Ovary (tissue), 9 donors: ENCODE measurements around the gene SYAP1. TPM values are rescaled to one million over a fixed set of nuclear protein-coding genes. Genes with fewer than 3 reads are reported as not detected.

Experiments
- DNase-seq, 5 donors: peaks; one replicate each; pipeline ENCODE4 v3.0.0-alpha.2; 2019 to 2020
- H3K27ac ChIP-seq, 2 donors: fragments of 200-600 bp; one replicate each; pipeline versions ENCODE4 v1.5.1 to v1.8.0; 2019 to 2022
- H3K27me3 ChIP-seq: fragments of 200-600 bp; one replicate; pipeline ENCODE4 v1.8.0; 2022
- H3K36me3 ChIP-seq: fragments of 200-600 bp; sonication (generic); one replicate; pipeline ENCODE4 v1.5.1; 2019
- H3K4me1 ChIP-seq: one replicate; pipeline ENCODE4 v1.8.1; 2013; ENCODE audit warnings: mild to moderate bottlenecking, moderate library complexity; ENCODE audit not compliant: insufficient read depth
- H3K4me3 ChIP-seq: fragments of 200-600 bp; sonication (generic); one replicate; pipeline ENCODE4 v1.5.1; 2017
- H3K9me3 ChIP-seq, 2 donors: fragments of 200-600 bp in 1 of 2; sonication (generic) in 1 of 2; one replicate each; pipeline versions ENCODE4 v1.5.1 to v1.8.1; 2013 to 2019; ENCODE audit warnings: mild to moderate bottlenecking in 1 of 2, moderate library complexity in 1 of 2
- CTCF ChIP-seq, 3 donors: fragments of 450-650 bp in 2 of 3; fragments of 200-600 bp in 1 of 3; IDR thresholded peaks; one replicate each; pipeline versions ENCODE4 v1.5.1 to v1.8.0; 2016 to 2022; ENCODE audit warnings: antibody characterized with exemption in 3 of 3, mild to moderate bottlenecking in 1 of 3
- EP300 ChIP-seq: sonication (generic); formaldehyde crosslinking; IDR thresholded peaks from one replicate; pipeline ENCODE4 v1.6.1; 2017; ENCODE audit warnings: antibody characterized with exemption
- POLR2A ChIP-seq: fragments of 450-650 bp; IDR thresholded peaks from one replicate; pipeline ENCODE4 v1.6.1; 2017; ENCODE audit warnings: antibody characterized with exemption, mild to moderate bottlenecking, moderate library complexity
- WGBS, 3 donors: extraction: QIAGEN DNeasy Blood & Tissue Kit in 1 of 3; methylation state at CpG; one replicate each; pipeline versions ENCODE4 v1.1.5 to v1.1.7; 2013 to 2017; 5-methylcytosine and 5-hydroxymethylcytosine counted together
- intact Hi-C, 4 donors: fragments of 100-400 bp; cut with DNase I; formaldehyde crosslinking; loops; one replicate each; pipeline versions ENCODE4 v1.11.0 to v1.15.1; 2022 to 2023
- polyA plus RNA-seq, 2 donors: library from polyadenylated mRNA; stranded (reverse); fragments of 200-250 nt in 1 of 2; fragments of 350-450 nt in 1 of 2; fragmentation: Illumina TruSeq in 1 of 2; extraction: RNeasy Lipid Tissue Mini Kit (QIAGEN cat#74804) in 1 of 2; gene quantifications; one replicate each; pipeline ENCODE4 v1.2.3, GENCODE V29; 2013 to 2014
- total RNA-seq, 7 donors: library from RNA; depleted of rRNA in 2 of 7; stranded (reverse); fragments of >200 nt in 2 of 7; fragmentation: NEBNext Ultra II Directional in 3 of 7; extraction: Animal tissue kit (Norgen Biotek cat#: 25700) in 3 of 7; gene quantifications; one replicate each; pipeline versions ENCODE4 v1.1.0 to v1.2.4, GENCODE V29; 2016 to 2023
- donor health status: DM: no; HTN: no; CAD: no; lungs with moderate emphysema.
- donor health status: DM: no; HTN: no; CAD: no.
- donor health status: Bipolar disorder and iron deficiency.
- donor health status: DM: yes; HTN: yes; CAD: no.
- donor health status: DM: no; HTN: no; CAD: no.
- donor health status: DM: yes; HTN: yes; CAD: no.

SYAP1 gene
- total and polyA plus RNA-seq, 9 donors, result 9.6 to 36.9 (median 25.4) TPM

GRCh38 chrX:16771483-16772398 is 52.3 kb downstream of the SYAP1 start:
- Histone ChIP-seq H3K27ac (no peak overlapping the region), H3K4me3 (no peak overlapping the region), H3K9me3 (no peaks in the 10 kb centered on the region), H3K4me1 (no peaks in the 10 kb centered on the region), H3K27me3 (no peaks in the 10 kb centered on the region), H3K36me3 (no peaks in the 10 kb centered on the region)
- no peak for DNase-seq
- TF ChIP-seq CTCF (IDR thresholded peaks at IDR 0.05), result no peak
- no peak for TF ChIP-seq EP300
- TF ChIP-seq POLR2A, result no peak
- 46 to 55% (median 51%) methylated on average over 16 of the region's 16 CpGs for WGBS, 3 donors
- intact Hi-C loops, result no loop called here

GRCh38 chrX:16772460-16772859 is 53.0 kb downstream of the SYAP1 start:
- TF ChIP-seq POLR2A, result no peak
- no peak for TF ChIP-seq CTCF (IDR thresholded peaks at IDR 0.05)
- TF ChIP-seq EP300, result no peak
- H3K27ac ChIP-seq, result no peak overlapping the region
- H3K4me1 ChIP-seq, result no peaks in the 10 kb centered on the region
- WGBS, 3 donors, result 90 to 95% (median 93%) methylated on average over 6 of the region's 6 CpGs
- DNase-seq, result no peak
- no peak overlapping the region for H3K4me3 ChIP-seq
- H3K9me3 ChIP-seq, result no peaks in the 10 kb centered on the region
- no peaks in the 10 kb centered on the region for H3K27me3 ChIP-seq
- intact Hi-C loops, result no loop called here
- H3K36me3 ChIP-seq, result no peaks in the 10 kb centered on the region

- no peak overlapping the region for H3K27ac ChIP-seq
- intact Hi-C loops, result no loop called here
- H3K27me3 ChIP-seq, result no peaks in the 10 kb centered on the region
- H3K36me3 ChIP-seq, result no peaks in the 10 kb centered on the region
- 94 to 97% (median 94%) methylated on average over 2 of the region's 2 CpGs for WGBS, 3 donors
- H3K4me1 ChIP-seq, result no peaks in the 10 kb centered on the region
- no peak for DNase-seq
- no peak overlapping the region for H3K4me3 ChIP-seq
- TF ChIP-seq CTCF (IDR thresholded peaks at IDR 0.05), result no peak
- TF ChIP-seq POLR2A, result no peak
- TF ChIP-seq EP300, result no peak
- no peaks in the 10 kb centered on the region for H3K9me3 ChIP-seq
These were observed 55.3 kb downstream of the SYAP1 start for GRCh38 chrX:16774746-16775145.

GRCh38 chrX:16778545-16778944 is 59.1 kb downstream of the SYAP1 start:
- no peaks in the 10 kb centered on the region for H3K27me3 ChIP-seq
- no peaks in the 10 kb centered on the region for H3K9me3 ChIP-seq
- TF ChIP-seq EP300 (no peak), CTCF (IDR thresholded peaks at IDR 0.05) (no peak), POLR2A (no peak)
- H3K4me1 ChIP-seq, result no peaks in the 10 kb centered on the region
- intact Hi-C loops, result no loop called here
- H3K27ac ChIP-seq, result no peak overlapping the region
- no peaks in the 10 kb centered on the region for H3K36me3 ChIP-seq
- no peak for DNase-seq
- H3K4me3 ChIP-seq, result no peak overlapping the region
